A549 (cell line): ENCODE measurements around the gene DSCAM. TPM values are rescaled to one million over a fixed set of nuclear protein-coding genes. Genes with fewer than 3 reads are reported as not detected.

ENCODE experiments used
- ATAC-seq, 2 experiments: fragments of 200-7000 bp in 1 of 2; fragments of >200 bp in 1 of 2; cut with Nextera tagmentation in 1 of 2; cut with Tn5 transposase in 1 of 2; 3 replicates each; pipeline versions ENCODE4 v1.8.0 to v1.9.1; 2018 to 2020; ENCODE audit warnings: mild to moderate bottlenecking in 1 of 2, moderate library complexity in 1 of 2
- CTCF ChIA-PET: fragments of 300-600 bp; sonication (Branson Sonifier 250); formaldehyde crosslinking; extraction: SDS; loops from one replicate; lab custom pipeline; 2021; ENCODE audit warnings: antibody characterized with exemption, inconsistent platforms; lab: Yijun Ruan, JAX
- POLR2A ChIA-PET: fragments of 350-600 bp; formaldehyde crosslinking; extraction: SDS; loops from one replicate; lab custom pipeline; 2021; ENCODE audit warnings: antibody characterized with exemption, inconsistent platforms; lab: Yijun Ruan, JAX
- DNase-seq, 2 experiments: peaks; one replicate each; pipeline versions ENCODE4 v3.0.0 to v3.0.0-alpha.2; 2011 to 2016; ENCODE audit warnings: low read depth in 1 of 2, low spot score in 1 of 2
- FAIRE-seq: peaks from 2 replicates; lab custom pipeline; 2011; peaks lifted over from hg19 to GRCh38; lab: Jason Lieb, UNC
- H3K27ac ChIP-seq, 2 experiments: fragments of >200 bp; sonication (Bioruptor Twin); formaldehyde crosslinking; 3 replicates each; pipeline ENCODE4 v1.5.1; 2016 to 2017
- H3K4me1 ChIP-seq: fragments of >200 bp; sonication (Bioruptor Twin); formaldehyde crosslinking; 3 replicates; pipeline ENCODE4 v1.6.1; 2016
- H3K4me2 ChIP-seq: fragments of >200 bp; sonication (Bioruptor Twin); formaldehyde crosslinking; 3 replicates; pipeline ENCODE4 v1.6.1; 2016
- H3K4me3 ChIP-seq: fragments of >200 bp; sonication (Bioruptor Twin); formaldehyde crosslinking; 3 replicates; pipeline ENCODE4 v1.5.1; 2016
- H3K9me3 ChIP-seq: fragments of >200 bp; sonication (Bioruptor Twin); formaldehyde crosslinking; 3 replicates; pipeline ENCODE4 v1.6.1; 2016
- CBX2 ChIP-seq: fragments of 200-600 bp; sonication (generic); IDR thresholded peaks from 2 replicates; pipeline ENCODE4 v1.6.1; 2016; ENCODE audit warnings: low read depth, mild to moderate bottlenecking, borderline replicate concordance
- CEBPB ChIP-seq, 2 experiments: fragments of >200 bp in 1 of 2; sonication (Bioruptor Twin) in 1 of 2; formaldehyde crosslinking in 1 of 2; IDR thresholded peaks; 2 replicates each; pipeline ENCODE4 v1.6.1; 2012 to 2016
- EHF ChIP-seq: fragments of 250-450 bp; sonication (Bioruptor Pico); IDR thresholded peaks from 2 replicates; pipeline ENCODE4 v1.5.0; 2020; ENCODE audit warnings: mild to moderate bottlenecking
- ELK1 ChIP-seq: fragments of 150-350 bp; IDR thresholded peaks from 2 replicates; pipeline ENCODE4 v1.6.1; 2014; ENCODE audit warnings: low read depth, mild to moderate bottlenecking, low read length
- ESRRA ChIP-seq: fragments of 150-350 bp; IDR thresholded peaks from 2 replicates; pipeline ENCODE4 v1.6.1; 2014; ENCODE audit warnings: mild to moderate bottlenecking, low read length, borderline replicate concordance
- FOSB ChIP-seq: fragments of 250-450 bp; sonication (Bioruptor Pico); IDR thresholded peaks from 2 replicates; pipeline ENCODE4 v1.5.0; 2020; ENCODE audit warnings: mild to moderate bottlenecking, moderate library complexity
- HEYL ChIP-seq: fragments of 250-450 bp; sonication (Bioruptor Pico); IDR thresholded peaks from 2 replicates; pipeline ENCODE4 v1.8.0; 2021; ENCODE audit warnings: mild to moderate bottlenecking, moderate library complexity
- HOXB13 ChIP-seq: fragments of 250-450 bp; sonication (Bioruptor Pico); IDR thresholded peaks from 2 replicates; pipeline ENCODE4 v1.5.0; 2020; ENCODE audit warnings: low read depth, mild to moderate bottlenecking, moderate library complexity
- JUNB ChIP-seq: fragments of >200 bp; sonication (Bioruptor Twin); formaldehyde crosslinking; IDR thresholded peaks from 2 replicates; pipeline ENCODE4 v1.6.1; 2016
- MAX ChIP-seq: IDR thresholded peaks from 2 replicates; pipeline ENCODE4 v1.6.1; 2012
- MAZ ChIP-seq: fragments of 150-350 bp; IDR thresholded peaks from 2 replicates; pipeline ENCODE4 v1.6.1; 2014; ENCODE audit warnings: antibody characterized with exemption, low read depth, low read length, borderline replicate concordance
- NPAS2 ChIP-seq: fragments of 250-450 bp; sonication (Bioruptor Pico); IDR thresholded peaks from 2 replicates; pipeline ENCODE4 v1.8.0; 2022; ENCODE audit warnings: mild to moderate bottlenecking, moderate library complexity, borderline replicate concordance
- RAD21 ChIP-seq, 2 experiments: fragments of >200 bp in 1 of 2; sonication (Bioruptor Twin) in 1 of 2; formaldehyde crosslinking in 1 of 2; IDR thresholded peaks in 1 of 2; conservative IDR thresholded peaks in 1 of 2; 2 replicates in 1 of 2; 3 replicates in 1 of 2; pipeline ENCODE4 v1.6.1; 2012 to 2018; ENCODE audit warnings: inconsistent platforms in 1 of 2
- RCOR1 ChIP-seq: fragments of 150-350 bp; IDR thresholded peaks from 2 replicates; pipeline ENCODE4 v1.6.1; 2014; ENCODE audit warnings: antibody characterized with exemption, low read length, low read depth
- RFX5 ChIP-seq: fragments of 450-650 bp; IDR thresholded peaks from 2 replicates; pipeline ENCODE4 v1.7.1; 2014; ENCODE audit warnings: antibody characterized with exemption, mild to moderate bottlenecking, moderate library complexity
- USF2 ChIP-seq: fragments of 450-650 bp; IDR thresholded peaks from 2 replicates; pipeline ENCODE4 v1.6.1; 2014; ENCODE audit warnings: antibody characterized with exemption
- ZC3H11A ChIP-seq: fragments of 450-650 bp; IDR thresholded peaks from 2 replicates; pipeline ENCODE4 v1.6.1; 2014; ENCODE audit warnings: antibody characterized with exemption, mild to moderate bottlenecking
- ZSCAN20 ChIP-seq: fragments of 250-450 bp; sonication (Bioruptor Pico); IDR thresholded peaks from 2 replicates; pipeline ENCODE4 v1.8.0; 2022; ENCODE audit warnings: mild to moderate bottlenecking, moderate library complexity
- WGBS: methylation state at CpG from one replicate; pipeline ENCODE4 v1.1.6; 2017; ENCODE audit errors: missing lambda C conversion rate; 5-methylcytosine and 5-hydroxymethylcytosine counted together
- polyA plus RNA-seq, 4 experiments: library from polyadenylated mRNA; depleted of rRNA in 3 of 4; stranded (reverse); fragments of >200 nt; fragmentation: RNase III in 1 of 4; extraction: RNeasy Plus Mini Kit Qiagen cat#74134 plus additional on column Dnase treatment in 1 of 4; gene quantifications; 2 replicates in 3 of 4; 3 replicates in 1 of 4; pipeline ENCODE4 v1.2.3, GENCODE V29; 2011 to 2017
- TF ChIP-seq, protein P1 (sequence below): fragments of >200 bp; sonication (Bioruptor Twin); formaldehyde crosslinking; IDR thresholded peaks from 2 replicates; pipeline ENCODE4 v1.6.1; 2016
- TF ChIP-seq, protein P2 (sequence below): fragments of 250-450 bp; sonication (Bioruptor Pico); IDR thresholded peaks from 2 replicates; pipeline ENCODE4 v1.5.0; 2020; ENCODE audit warnings: low read depth, mild to moderate bottlenecking, moderate library complexity
- TF ChIP-seq, protein P3 (sequence below): fragments of >200 bp; sonication (Bioruptor Twin); formaldehyde crosslinking; IDR thresholded peaks from 3 replicates; pipeline ENCODE4 v1.5.1; 2016
- TF ChIP-seq, protein P4 (sequence below): IDR thresholded peaks from 2 replicates; pipeline ENCODE4 v1.6.1; 2012

The DSCAM gene
- polyA plus RNA-seq, 2 of the 4 experiments (the other 2 are of a cell fraction), result not detected

DNA sequence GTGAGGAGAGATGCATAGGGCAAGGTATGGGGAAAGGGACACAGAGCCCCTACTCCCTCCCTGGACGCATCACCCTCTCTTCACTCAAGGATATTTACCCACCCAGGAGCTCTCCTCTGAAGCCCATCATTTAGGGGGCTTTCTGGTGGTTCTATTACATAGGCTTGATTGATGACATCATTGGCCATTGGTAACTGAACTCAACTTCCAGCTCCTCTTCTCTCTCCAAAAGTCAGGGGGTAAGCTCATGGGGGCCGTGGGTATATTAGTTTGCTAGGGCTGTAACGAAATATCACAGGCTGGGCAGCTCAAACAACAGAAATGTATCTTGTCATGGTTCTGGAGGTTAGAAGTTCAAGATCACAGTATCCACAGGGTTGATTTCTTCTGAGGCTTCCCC lies 110.8 kb downstream of the DSCAM start:
- no peak for FAIRE-seq
- ChIA-PET CTCF (interaction anchor here (0.8 kb wide), 1 partner anchor 32 kb away, joined by 3 read pairs; no protein-coding TSS in a partner anchor), POLR2A (no interaction called here)
- no peak for ATAC-seq
- no peaks in the 10 kb centered on the region for H3K9me3 ChIP-seq
- TF ChIP-seq, protein P1, sequence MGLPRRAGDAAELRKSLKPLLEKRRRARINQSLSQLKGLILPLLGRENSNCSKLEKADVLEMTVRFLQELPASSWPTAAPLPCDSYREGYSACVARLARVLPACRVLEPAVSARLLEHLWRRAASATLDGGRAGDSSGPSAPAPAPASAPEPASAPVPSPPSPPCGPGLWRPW, result no peak
- TF ChIP-seq ZSCAN20 (CRISPR knock-in tag), result no peak
- TF ChIP-seq USF2, result no peak
- TF ChIP-seq CBX2, result no peak
- TF ChIP-seq ESRRA, result no peak
- TF ChIP-seq HOXB13 (CRISPR knock-in tag), result no peak
- no peak for TF ChIP-seq RAD21 (conservative IDR thresholded peaks at IDR 0.05 in 1 of 2, IDR thresholded peaks at IDR 0.05 in 1 of 2)
- no peak for TF ChIP-seq EHF (CRISPR knock-in tag)
- TF ChIP-seq ELK1, result no peak
- TF ChIP-seq, protein P2, sequence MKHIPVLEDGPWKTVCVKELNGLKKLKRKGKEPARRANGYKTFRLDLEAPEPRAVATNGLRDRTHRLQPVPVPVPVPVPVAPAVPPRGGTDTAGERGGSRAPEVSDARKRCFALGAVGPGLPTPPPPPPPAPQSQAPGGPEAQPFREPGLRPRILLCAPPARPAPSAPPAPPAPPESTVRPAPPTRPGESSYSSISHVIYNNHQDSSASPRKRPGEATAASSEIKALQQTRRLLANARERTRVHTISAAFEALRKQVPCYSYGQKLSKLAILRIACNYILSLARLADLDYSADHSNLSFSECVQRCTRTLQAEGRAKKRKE (CRISPR knock-in tag), result no peak
- TF ChIP-seq RFX5, result no peak
- TF ChIP-seq, protein P3, sequence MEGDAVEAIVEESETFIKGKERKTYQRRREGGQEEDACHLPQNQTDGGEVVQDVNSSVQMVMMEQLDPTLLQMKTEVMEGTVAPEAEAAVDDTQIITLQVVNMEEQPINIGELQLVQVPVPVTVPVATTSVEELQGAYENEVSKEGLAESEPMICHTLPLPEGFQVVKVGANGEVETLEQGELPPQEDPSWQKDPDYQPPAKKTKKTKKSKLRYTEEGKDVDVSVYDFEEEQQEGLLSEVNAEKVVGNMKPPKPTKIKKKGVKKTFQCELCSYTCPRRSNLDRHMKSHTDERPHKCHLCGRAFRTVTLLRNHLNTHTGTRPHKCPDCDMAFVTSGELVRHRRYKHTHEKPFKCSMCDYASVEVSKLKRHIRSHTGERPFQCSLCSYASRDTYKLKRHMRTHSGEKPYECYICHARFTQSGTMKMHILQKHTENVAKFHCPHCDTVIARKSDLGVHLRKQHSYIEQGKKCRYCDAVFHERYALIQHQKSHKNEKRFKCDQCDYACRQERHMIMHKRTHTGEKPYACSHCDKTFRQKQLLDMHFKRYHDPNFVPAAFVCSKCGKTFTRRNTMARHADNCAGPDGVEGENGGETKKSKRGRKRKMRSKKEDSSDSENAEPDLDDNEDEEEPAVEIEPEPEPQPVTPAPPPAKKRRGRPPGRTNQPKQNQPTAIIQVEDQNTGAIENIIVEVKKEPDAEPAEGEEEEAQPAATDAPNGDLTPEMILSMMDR, result no peak
- no peak for TF ChIP-seq NPAS2 (CRISPR knock-in tag)
- WGBS, result 3% methylated on average over 3 of the region's 3 CpGs
- no peaks in the 10 kb centered on the region for H3K4me1 ChIP-seq
- no peak overlapping the region for H3K27ac ChIP-seq
- no peak overlapping the region for H3K4me3 ChIP-seq
- no peak overlapping the region for H3K4me2 ChIP-seq
- DNase-seq, result no peak

- Histone ChIP-seq H3K9me3 (no peaks in the 10 kb centered on the region), H3K4me2 (no peak overlapping the region), H3K27ac (no peak overlapping the region), H3K4me1 (no peaks in the 10 kb centered on the region), H3K4me3 (no peak overlapping the region)
- ATAC-seq (no peak), FAIRE-seq (no peak), DNase-seq (no peak)
- CTCF ChIA-PET, result no interaction called here
- POLR2A ChIA-PET, result no interaction called here
- 6% methylated on average over 3 of the region's 3 CpGs for WGBS
- TF ChIP-seq FOSB (CRISPR knock-in tag) (no peak), CEBPB (IDR thresholded peaks at IDR 0.05) (no peak), JUNB (no peak), ZC3H11A (no peak), RCOR1 (no peak), MAX (no peak), MAZ (no peak), HEYL (no peak)
- TF ChIP-seq, protein P4, sequence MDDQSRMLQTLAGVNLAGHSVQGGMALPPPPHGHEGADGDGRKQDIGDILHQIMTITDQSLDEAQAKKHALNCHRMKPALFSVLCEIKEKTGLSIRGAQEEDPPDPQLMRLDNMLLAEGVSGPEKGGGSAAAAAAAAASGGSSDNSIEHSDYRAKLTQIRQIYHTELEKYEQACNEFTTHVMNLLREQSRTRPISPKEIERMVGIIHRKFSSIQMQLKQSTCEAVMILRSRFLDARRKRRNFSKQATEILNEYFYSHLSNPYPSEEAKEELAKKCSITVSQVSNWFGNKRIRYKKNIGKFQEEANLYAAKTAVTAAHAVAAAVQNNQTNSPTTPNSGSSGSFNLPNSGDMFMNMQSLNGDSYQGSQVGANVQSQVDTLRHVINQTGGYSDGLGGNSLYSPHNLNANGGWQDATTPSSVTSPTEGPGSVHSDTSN, result no peak
- TF ChIP-seq, protein P2 (CRISPR knock-in tag), result no peak
These were observed 113.9 kb downstream of the DSCAM start for GRCh38 chr21:40733024-40733397.
